Measurements from ENCODE around the gene MGLL. TPM values are rescaled to one million over a fixed set of nuclear protein-coding genes. Genes with fewer than 3 reads are reported as not detected.

The MGLL gene
- total and polyA plus RNA-seq, 9 of the 15 experiments (the other 6 are each of a cell fraction or from before 2014, with no cell fraction given): 0.12 to 0.32 (median 0.18) TPM; not detected in 6

GRCh38 chr3:127719369-127719768, 102.9 kb downstream of the MGLL start:
- H3K4me3 ChIP-seq: no peak overlapping the region
- H3K4me2 ChIP-seq (ENCODE audit: insufficient read depth, low read length): no peak overlapping the region
- H3K9me3 ChIP-seq (replicated peaks; ENCODE audit: control insufficient read depth, insufficient read depth, low read depth, low read length): no peaks in the 10 kb centered on the region
- no peaks in the 10 kb centered on the region for H4K20me1 ChIP-seq (replicated peaks; ENCODE audit: control insufficient read depth, insufficient read depth, low read length)
- H3K27me3 ChIP-seq (ENCODE audit: control insufficient read depth in 2 of 2, insufficient read depth in 2 of 2, low read length in 2 of 2): peaks cover 27 to 65% of the 10 kb centered on the region in 2 experiments
- no peaks in the 10 kb centered on the region for H3K79me2 ChIP-seq (ENCODE audit: control insufficient read depth, insufficient read depth, low read length)
- no peak overlapping the region for H3K9ac ChIP-seq (ENCODE audit: insufficient read depth in 1 of 2, low read depth in 2 of 2, low read length in 2 of 2)
- in situ Hi-C loops (cut with MboI): no loop called here
- no peak for ATAC-seq
- no peak overlapping the region for H3K27ac ChIP-seq (ENCODE audit: extremely low read depth, low read depth, low read length)
- ChIA-PET CTCF (ENCODE audit: low intra/inter-chr PET ratio) (no interaction called here), POLR2A (no interaction called here)
- no TSS peak for BruUV-seq (replicated peaks)
- no peak for DNase-seq (ENCODE audit: extremely low read depth in 1 of 4, low spot score in 3 of 4)
- H3K4me1 ChIP-seq (replicated peaks in 1 of 2; ENCODE audit: control insufficient read depth in 2 of 2, insufficient read depth in 2 of 2, low read length in 2 of 2): no peaks in the 10 kb centered on the region
- H3K9me1 ChIP-seq (ENCODE audit: control insufficient read depth, insufficient read depth, low read length): no peaks in the 10 kb centered on the region
- intact Hi-C loops (cut with micrococcal nuclease): no loop called here
- no peak overlapping the region for H2AFZ ChIP-seq (ENCODE audit: low read depth, low read length)
- 1% methylated on average over 8 of the region's 8 CpGs for WGBS (ENCODE audit: insufficient coverage, low coverage, missing lambda C conversion rate)
- no peaks in the 10 kb centered on the region for H3K36me3 ChIP-seq (ENCODE audit: control insufficient read depth, insufficient read depth, low read length)
- FAIRE-seq: no peak
- TF ChIP-seq ETV1 (tag; conservative IDR thresholded peaks at IDR 0.05; ENCODE audit: low read depth): no peak
- TF ChIP-seq FIP1L1 (IDR thresholded peaks at IDR 0.05; ENCODE audit: low read depth, low read length, poor library complexity, severe bottlenecking): no peak
- TF ChIP-seq REST (IDR thresholded peaks at IDR 0.05; ENCODE audit: borderline replicate concordance): no peak
- no peak for TF ChIP-seq REST (CRISPR knock-in tag; IDR thresholded peaks at IDR 0.05; ENCODE audit: low read depth)
- TF ChIP-seq ZBTB11 (CRISPR knock-in tag; IDR thresholded peaks at IDR 0.05): no peak
- TF ChIP-seq TARDBP (IDR thresholded peaks at IDR 0.05): no peak
- no peak for TF ChIP-seq SMAD3 (CRISPR knock-in tag; conservative IDR thresholded peaks at IDR 0.05)
- TF ChIP-seq CTBP1 (IDR thresholded peaks at IDR 0.05; ENCODE audit: borderline replicate concordance): no peak
- TF ChIP-seq ATF1 (CRISPR knock-in tag; IDR thresholded peaks at IDR 0.05): no peak
- TF ChIP-seq ATF1 (tag; IDR thresholded peaks at IDR 0.05): no peak
- no peak for TF ChIP-seq FOXA1 (IDR thresholded peaks at IDR 0.05; ENCODE audit: borderline replicate concordance)
- TF ChIP-seq ZNF134 (CRISPR knock-in tag; conservative IDR thresholded peaks at IDR 0.05): no peak
- no peak for TF ChIP-seq CHD1 (IDR thresholded peaks at IDR 0.05; ENCODE audit: low read length)
